Measurements from ENCODE around the gene N4BP2L2.

DNA sequence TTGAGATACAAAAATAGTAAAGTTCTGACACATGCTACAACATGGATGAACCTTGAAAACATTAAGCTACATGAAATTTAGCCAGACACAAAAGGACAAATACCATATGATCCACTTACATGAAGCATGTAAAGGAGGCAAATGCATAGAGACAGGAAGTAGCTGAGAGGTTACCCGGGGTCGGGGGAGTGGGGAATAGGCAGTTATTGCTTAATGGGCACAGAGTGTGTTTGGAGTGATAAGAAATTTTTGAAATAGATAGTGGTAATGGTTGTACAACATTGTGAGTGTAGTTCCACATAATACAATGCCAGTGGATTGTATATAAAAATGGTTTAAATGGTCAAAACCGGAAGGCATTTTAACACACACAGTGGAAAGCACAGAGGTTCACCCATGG lies 115.0 kb downstream of the N4BP2L2 start:
- TF ChIP-seq CTCF (optimal IDR thresholded peaks at IDR 0.05 in 1 of 3, IDR thresholded peaks at IDR 0.05 in 1 of 3, conservative IDR thresholded peaks at IDR 0.05 in 1 of 3; ENCODE audit: extremely low read depth in 1 of 3, insufficient read depth in 2 of 3, low read length in 3 of 3) (no peak), EZH2 (IDR thresholded peaks at IDR 0.05; ENCODE audit: low read length) (no peak)

Measured in keratinocyte (primary cell).